NCI-H128 (cell line): ENCODE measurements around the gene DRAP1.

Experiments
- DNase-seq: peaks from one replicate; lab custom pipeline; 2025; ENCODE audit not compliant: unreplicated experiment; lab: John Stamatoyannopoulos, UW

DRAP1 gene

DNA sequence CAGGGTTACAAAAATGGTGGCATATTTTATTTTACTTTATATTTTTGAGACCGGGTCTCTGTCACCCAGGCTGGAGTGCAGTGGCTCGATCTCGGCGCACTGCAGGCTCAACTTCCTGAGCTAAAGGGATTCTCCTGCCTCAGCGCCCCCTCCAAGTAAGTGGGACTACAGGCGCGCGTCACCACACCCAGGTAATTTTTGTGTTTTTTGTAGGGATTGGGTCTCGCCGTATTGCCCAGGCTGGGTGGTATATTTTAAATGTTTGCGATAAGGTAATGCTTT is 18.4 kb upstream of the DRAP1 start:
- no peak for DNase-seq

DNA sequence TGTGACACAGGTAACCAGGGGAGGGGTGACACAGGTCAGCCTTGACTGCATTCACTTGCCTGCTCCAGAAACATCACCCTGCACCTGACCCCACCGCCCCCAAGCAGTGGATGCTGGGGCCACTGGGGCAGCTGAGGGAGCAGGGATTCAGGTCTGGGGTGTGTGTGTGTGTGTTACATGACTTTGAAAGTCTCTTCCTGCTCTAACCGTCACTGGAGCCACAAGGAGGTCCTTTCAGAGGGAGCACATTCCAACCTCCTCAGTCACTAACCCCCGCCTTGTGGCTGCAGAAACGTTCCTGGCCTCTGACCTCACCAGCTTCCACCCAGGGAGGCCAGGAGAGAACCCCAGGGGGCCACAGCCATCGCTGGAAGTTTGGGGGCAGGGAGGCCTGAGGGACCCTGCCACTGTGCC is 16.2 kb upstream of the DRAP1 start:
- DNase-seq = no peak

DNA sequence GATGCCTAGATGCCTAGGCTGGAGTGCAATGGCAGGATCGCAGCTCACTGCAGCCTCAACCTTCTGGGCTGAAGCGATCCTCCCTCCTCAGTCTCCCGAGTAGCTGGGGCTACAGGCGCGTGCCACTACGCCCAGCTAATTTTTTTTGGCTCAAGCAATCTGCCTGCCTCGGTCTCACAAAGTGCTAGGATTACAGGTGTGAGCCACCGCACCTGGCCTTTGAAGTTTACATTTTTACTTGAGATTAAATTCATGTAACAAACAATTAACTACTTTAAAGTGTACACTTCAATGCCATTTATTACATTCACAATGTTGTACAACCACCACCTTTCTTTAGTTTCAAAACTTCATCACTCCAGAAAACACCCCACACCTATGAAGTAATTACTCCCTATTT is 15.5 kb upstream of the DRAP1 start:
- DNase-seq = no peak

DNA sequence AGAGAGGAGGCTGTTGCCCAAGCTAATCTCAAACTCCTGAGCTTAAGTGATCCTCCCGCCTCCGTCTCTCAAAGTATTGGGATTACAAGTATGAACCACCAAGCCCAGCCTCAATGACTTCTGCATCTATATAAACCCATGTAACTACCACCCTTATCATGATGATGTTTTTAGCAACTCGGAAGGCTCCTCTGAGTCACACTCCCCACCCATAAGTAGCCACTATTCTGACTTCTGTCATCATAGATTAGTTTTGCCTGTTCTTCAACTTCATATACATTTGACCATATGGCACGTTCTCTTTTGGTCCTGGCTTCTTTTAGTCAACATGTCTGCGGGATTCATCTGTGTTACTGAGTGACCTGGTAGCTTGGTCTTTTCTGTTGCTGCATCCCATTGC is 12.6 kb upstream of the DRAP1 start:
- no peak for DNase-seq

DNA sequence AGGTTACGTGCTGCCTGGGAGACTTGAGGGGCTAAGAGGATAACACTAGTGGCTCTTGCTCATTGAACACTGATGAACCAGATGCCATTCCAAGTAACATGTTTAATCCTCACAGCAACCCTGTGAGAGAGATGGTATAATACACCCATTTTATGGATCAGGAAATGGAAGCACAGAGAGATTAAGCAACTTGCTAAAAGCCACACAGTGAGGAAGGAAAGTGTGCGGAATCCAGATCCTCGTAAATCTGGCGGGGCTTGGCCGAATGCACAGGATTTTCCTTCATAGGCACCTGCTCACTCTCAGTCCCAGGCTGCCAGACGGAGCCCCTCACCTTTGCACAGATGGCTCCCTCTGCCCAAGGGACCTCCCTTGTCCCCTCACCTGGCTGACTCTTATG is 11.3 kb upstream of the DRAP1 start:
- no peak for DNase-seq

DNA sequence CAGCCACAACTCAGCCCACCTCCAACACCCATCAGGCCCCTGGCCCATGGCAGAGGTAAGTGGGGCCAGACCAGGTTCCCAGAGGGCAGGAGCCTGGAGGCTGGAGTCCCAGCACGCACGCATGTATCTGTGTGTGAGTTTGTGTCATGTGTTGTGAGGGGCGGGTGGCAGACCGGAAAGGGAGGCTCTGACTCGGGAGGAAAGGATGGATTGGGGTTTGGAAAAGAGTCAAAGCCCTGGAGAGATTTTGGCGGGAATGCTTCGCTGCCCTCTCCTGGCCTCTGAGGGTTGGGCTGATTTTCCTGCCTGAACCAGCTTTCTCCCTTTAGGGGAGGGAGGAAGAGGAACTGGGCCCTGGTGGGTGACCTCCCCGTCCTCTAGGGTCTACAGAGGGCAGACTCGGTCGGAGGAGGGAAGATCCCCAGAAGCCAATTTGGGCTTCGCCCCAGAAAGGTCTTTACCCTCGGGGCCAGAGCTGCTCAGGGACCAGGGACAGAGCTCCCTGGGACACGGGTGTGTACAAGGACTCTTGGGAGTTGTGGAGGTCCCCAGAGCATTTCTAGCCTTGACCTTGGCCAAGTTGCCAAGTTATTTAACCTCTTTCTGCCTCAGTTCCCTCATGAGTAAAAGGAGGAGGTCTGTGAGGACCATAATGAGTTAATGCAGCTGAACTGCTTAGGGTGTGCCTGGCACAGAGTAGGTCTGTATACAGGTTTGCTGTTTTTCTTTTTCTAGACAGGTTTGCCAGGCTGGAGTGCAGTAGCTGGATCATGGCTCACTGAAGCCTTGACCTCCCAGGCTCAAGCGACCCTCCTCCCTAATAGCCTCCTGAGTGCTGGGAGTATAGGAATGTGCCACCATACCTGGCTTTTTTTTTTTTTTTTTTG is 7.3 kb upstream of the DRAP1 start:
- DNase-seq = peak; percentile 28

DNA sequence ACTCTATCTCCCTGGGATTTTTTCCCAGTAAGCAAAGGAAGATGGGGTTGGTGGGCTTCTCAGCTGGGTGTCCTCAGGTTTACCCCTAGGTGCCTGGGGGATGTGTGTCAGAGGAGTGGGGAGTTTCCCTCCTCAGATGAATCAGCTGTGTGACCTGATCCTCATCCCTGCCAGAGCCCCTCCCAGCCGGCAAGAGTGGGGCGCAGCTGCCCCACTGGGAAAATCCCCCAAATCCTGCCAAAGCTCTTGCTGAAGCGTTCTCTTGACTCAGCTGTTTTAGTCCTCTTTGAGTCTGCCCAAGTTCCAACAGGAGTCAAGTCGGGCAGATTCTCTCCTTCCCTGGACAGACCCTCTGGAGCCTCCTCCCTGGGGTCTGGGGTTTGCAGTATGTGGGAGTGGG is 6.4 kb upstream of the DRAP1 start:
- DNase-seq = no peak

DNA sequence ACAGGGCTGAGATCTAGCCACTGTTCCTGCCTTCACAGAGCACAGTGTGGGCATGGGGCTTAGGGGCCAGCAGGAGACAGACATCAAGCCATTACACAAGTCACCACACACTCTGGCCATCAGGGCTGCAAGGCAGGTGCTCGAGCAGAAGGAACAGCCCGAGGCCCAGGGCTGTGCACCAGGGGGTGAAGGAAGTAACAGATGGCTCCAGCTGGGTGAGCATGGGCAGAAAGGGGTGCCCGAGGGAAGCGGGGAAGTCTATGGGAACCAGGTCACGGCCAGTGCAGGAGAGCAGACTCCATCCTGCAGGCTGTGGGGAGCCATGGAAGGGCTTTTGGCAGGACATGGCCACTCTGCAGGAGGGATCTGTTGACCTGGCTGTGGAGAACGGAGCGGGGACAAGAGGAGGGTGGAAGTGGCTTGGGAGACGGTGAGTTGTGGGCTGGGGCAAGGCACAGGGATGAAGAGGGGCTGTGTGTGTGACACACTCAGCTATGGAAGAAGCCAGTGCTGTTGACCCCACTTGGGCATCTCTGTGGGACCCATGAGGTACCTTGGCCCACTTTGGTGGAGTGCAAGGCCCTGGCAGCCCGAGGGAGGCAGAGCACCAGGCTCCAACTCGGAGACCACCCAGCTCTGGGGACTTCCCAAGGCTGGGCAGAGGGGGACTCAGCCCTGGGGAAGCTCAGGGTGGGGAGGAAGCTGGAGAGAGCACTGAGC is 4.0 kb upstream of the DRAP1 start:
- DNase-seq = no peak

DNA sequence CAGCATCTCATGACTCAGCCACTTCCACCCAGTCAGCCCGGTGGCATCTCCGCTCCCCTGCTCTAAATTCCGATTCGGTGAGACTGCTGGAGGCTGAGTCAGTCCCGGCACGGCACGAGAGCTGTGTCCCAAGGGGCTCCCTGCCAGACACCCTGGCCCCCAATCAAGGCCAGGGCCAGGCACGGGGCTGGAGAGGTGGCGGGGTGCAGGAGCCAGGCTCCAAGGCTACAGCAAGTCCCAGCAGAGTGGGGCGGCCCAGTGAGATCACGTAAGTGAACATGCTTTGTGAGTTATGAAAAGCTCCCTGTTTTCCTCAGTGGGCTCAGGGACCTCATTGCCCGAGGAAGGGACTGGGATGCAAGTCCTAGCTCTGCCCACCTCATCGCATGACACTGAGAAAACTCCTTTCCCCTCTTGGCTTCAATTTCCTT is 3.4 kb upstream of the DRAP1 start:
- DNase-seq = no peak

DNA sequence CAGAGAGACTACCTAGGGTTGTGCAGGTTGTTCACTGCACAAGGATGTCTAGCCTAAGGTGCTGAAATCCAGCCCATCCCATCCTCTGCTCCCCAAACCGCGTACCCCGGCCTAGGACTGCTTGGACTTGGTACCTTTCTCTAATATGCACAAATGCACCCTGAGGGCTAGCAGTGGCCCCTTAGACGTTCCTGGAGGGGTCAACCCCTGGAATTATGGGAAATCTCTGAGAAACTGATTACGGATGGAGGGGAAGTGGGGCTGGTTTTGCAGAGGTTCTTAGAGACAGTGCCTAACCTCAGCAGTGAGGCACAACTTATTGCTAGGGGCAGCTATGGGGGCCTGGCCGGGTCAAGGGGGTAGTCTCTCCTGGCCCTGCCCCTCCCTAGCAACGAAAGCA is 2.8 kb upstream of the DRAP1 start:
- no peak for DNase-seq

DNA sequence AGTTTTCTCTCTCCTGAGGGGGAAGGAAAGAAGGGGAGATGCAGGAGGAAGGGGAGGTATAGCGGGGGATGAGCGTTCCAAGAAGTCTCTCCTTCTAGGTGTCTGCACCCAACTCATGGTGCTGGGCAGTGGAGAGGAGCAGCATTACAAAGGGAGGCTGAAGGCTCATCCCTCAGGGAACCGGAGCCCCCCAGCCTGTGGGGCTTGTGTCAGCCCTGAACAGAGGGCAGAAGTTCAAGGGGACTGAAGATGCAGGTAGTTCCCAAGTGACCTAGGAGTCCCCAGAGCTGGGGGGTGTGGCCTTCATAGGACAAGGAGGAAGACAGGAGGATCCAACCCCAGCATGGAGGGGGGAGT is 2.2 kb upstream of the DRAP1 start:
- no peak for DNase-seq

DNA sequence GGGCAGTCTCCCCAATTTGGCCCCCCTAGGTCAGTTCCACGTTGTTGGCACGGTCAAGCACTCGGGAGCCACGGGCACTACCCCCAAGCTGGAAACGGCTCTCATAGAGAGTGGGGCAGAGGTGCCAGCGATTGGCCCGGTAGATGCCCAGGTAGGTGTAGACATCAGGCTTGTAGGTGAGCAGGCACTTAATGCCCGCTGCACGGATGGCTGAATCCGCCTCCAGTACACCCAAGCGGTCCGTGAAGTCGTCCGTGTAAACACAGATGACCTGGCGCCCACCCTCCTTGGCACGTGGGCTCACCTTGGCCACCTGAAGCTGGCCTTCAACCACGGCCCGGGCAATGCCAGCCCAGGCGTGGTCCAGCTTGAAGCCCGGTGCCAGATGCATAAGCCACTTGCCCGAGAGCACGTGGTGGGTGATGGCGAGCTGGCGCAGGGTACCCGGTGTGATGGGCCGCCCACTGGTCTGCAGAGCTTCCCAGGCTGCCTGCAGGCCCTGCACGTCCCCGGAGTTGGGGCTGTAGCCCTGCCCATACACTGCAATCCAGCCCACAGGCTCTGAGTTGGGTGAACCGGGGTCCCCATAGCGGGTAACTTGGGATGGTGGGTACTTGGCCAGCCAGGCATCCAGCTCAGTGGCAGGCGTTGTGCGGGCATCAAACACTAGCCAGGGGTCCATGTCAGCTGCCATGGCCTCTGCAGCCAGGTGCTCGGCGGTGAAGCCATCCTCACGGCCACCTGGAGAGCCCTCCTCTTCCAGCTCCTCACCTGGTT is 1.6 kb upstream of the DRAP1 start:
- DNase-seq = no peak

DNA sequence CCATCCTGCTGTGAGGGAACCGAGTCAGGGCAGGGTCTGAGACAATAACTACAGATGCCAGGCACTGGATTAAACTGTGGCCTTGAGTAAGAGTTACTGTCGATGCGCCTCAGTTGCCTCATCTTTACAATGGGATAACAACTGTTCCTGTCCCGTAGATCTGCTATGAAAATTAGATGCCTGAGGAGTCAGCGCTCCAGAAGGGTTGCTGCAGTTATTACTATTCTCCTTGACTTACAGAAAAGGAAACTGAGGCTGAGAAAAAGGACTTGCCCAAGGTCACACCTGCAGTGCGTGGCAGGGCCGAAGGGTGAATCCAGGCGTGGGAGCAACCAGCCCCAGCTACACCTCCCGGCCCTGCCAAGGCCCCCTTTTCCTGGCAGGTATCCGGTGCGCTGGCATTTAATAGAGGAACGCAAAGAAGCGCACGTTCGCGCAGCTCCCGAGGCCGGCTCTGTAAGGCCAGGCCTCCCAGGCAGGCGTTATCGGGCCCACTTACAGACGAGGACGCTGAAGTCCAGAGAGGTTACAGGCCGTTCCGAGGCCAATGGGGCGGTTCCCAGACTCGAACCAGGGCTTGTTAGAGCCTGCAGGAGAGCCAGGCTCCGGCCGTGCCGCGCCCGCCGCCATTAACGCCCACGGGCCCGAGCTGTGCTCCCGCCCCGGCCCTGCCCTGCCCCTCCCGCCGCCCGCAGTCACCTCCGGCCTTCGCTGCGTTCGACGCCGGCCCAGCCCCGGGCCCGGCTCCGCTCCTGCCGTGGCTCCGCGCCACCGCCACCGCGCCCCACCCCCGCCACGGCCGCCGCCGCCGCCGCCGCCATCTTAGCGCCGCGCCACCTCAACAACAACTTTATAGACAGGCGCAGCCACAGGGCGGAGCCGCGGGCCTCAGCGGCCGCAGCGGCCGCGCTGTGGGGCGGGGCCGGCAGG is 750 bp upstream of the DRAP1 start, which contains the start of gene C11orf68:
TSS of gene C11orf68 (minus strand) at position 852 of the 930 bp plus-strand sequence. CDS start at position 821, 31 bp downstream.
- no peak for DNase-seq

DNA sequence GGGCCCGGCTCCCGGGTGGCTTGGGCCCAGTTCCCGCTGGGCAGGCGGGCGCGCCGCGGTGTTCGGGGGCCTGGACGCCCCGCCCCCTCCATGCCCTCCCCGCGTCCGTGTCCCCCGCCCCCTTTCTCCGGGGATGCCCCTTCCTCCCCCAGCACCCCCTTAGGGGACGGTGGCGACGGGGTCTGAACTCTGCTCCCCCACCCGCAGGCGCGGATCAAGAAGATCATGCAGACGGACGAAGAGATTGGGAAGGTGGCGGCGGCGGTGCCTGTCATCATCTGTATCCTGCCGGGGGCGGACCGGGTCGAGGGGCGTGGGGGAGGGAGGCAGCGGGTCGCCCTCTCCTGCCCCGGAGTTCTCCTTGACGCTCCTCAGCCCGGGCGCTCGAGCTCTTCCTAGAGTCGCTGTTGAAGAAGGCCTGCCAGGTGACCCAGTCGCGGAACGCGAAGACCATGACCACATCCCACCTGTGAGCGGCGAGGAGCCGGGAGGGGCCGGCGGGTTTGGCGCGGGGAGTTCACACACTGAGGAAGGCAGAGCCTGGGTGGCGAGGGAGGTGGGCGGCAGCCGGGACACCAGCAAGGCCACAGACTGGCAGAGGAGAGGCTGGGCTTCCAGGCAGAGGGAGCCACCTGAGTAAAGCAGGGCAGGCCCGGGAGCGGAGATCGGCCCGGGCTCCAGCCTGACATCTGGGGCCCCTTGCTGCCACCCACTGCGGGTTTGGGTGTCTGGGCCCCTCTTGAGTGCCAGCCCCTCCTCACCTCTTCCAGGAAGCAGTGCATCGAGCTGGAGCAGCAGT is 546 bp downstream of the DRAP1 start:
- no peak for DNase-seq

DNA sequence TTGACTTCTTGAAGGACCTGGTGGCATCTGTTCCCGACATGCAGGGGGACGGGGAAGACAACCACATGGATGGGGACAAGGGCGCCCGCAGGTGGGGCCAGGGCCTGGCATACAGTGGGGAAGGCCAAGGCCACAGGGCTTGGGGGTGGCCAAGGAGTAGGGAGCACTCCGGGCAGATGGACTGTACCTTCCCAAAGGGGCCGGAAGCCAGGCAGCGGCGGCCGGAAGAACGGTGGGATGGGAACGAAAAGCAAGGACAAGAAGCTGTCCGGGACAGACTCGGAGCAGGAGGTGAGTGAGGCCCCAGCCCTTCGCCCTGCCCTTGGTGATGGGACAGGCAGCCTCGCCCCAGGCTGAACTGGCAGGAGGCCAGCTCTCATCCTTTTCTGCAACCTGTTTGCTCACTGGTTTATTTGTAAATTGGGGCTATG is 1.2 kb downstream of the DRAP1 start:
- DNase-seq = no peak

DNA sequence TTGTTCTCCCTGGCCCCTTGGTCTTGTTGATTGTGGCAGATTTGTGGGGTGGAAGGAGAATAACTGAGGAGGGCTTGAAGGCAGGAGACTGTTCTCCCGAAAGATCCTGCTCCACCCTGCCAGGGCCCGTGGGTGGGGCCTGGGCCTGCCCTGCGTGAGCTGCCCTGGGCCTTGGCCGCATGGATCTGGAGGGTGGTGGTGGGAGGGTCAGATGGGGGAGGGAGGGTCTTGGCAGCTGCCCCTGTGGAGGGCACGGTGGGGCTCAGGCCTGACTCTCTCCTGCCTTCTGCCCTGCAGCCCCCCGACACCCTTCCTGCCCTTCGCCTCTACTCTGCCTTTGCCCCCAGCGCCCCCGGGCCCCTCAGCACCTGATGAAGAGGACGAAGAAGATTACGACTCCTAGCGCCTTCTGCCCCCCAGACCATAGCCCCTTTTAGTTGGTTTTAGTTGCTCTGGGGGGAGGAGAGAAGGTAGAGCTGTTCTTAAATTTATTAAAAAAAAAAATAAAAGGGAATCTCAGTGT is 1.9 kb downstream of the DRAP1 start:
- DNase-seq = no peak

DNA sequence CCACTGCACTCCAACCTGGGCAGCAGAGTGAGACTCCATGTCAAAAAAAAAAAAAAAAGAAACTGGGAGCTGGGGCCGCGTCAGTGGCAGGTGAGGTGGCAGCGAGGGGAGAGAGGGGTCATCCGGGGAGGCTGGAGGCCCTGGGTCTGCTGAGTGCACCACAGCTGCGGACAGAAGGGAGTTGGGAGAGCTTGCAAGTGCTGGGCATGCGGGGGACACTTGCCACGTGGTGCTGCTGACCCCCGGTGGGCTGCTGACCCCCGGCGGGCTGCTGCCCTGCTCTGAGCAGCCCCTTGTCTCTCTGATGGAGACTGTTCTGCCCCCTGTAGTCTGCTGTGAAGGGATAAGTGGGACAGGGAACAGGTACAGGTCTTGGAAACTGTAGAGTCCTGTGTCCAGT is 2.6 kb downstream of the DRAP1 start:
- no peak for DNase-seq

DNA sequence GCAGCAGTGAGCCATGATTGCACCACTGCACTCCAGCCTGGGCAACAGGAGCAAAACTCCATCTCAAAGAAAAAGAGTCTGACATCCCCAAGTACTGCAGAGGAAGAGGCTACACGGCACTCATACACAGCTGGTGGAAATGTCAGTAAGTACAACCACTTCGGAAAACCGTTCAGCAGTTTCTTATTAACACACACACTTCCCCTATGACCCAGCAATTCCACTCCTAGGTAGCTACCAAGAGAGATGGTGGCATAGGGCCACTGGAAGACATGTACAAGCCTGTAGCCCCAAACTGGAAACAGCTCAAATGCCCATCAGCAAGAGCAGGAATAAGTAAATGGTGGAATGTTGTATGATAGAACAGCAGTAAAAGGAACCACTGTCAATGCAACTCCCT is 3.3 kb downstream of the DRAP1 start:
- DNase-seq = no peak

DNA sequence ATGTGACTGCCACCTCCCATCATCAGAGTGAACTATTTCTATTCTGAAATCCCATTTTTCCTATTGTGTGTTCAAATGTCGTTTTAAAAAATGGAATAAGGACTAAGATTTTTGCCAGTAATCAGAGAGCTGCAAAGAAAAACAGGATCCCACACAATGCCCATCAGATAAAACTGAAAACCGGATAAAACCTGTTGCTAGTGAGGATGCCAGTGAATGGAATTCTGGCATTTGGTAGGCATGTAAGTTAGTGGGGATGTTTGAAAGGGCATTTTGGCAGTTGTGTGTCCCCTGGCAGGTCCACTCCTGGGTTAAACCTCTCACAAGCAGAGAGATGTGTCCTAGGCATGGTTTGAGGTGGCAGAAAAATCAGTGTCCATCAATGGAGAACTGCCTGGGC is 6.2 kb downstream of the DRAP1 start:
- DNase-seq = no peak

DNA sequence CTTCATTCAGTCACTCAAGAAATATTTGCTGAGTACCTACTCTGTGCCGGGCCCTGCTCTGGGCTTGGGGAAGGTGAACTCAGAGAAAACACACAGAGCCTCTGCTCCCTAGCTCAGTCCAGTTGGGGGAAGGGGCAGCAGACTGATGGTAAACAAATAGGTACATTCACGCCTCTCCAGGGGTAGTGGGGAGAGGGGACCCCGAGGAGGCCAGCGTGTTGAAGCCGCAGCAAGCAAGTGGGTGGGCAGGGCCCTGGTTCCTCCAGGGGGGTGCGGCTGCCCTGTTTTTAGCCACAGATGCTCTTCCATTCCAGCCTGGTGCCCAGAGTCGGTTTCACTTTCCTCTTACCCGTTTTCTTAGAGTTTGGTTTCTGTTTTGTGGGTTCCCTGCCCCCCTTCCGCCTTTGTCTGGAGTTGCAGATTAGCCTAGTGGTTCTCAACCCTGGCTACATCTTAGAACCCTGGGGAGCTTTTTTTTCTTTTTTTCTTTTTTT is 8.7 kb downstream of the DRAP1 start:
- no peak for DNase-seq
